GM12872 (cell line): ENCODE results near the gene EPGN.

Experiments
- TF ChIP-seq, protein P1 (sequence below): IDR thresholded peaks from 3 replicates; pipeline ENCODE4 v1.5.1; 2011; ENCODE audit warnings: low read depth, mild to moderate bottlenecking, low read length, moderate library complexity; ENCODE audit not compliant: insufficient read depth

The EPGN gene

DNA sequence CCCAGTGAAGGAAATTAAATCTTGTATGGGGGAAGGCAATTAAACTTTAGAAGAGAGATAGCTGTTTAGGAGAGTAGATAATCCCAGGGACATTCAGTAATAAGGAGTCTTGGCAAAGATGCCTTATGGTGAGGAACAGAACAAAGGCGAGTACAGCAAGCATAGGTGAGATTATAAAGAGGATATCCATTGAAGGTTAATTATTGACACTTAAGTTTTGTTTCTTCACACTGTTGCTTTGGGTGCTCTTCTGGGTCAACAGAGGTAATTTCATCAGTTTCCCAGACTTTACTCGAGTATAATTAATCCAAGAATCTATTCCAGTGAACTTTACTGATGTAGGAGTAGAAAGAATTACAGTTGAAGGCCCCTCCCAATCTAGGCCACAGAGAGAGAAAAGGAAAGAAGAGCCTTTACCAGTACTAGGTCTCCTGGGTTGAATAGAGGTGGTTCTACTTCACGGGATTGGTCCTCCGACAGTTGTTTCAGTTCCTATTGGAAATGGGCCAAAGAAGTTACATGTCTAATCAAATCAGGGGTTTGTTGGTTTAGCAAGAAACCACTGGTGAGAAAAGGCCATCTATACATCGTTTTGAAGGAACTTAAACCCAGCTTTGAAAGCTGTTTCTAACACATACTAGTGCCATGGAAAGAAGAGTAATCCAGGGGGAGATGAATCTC lies 27.2 kb downstream of the EPGN start:
- TF ChIP-seq, protein P1, sequence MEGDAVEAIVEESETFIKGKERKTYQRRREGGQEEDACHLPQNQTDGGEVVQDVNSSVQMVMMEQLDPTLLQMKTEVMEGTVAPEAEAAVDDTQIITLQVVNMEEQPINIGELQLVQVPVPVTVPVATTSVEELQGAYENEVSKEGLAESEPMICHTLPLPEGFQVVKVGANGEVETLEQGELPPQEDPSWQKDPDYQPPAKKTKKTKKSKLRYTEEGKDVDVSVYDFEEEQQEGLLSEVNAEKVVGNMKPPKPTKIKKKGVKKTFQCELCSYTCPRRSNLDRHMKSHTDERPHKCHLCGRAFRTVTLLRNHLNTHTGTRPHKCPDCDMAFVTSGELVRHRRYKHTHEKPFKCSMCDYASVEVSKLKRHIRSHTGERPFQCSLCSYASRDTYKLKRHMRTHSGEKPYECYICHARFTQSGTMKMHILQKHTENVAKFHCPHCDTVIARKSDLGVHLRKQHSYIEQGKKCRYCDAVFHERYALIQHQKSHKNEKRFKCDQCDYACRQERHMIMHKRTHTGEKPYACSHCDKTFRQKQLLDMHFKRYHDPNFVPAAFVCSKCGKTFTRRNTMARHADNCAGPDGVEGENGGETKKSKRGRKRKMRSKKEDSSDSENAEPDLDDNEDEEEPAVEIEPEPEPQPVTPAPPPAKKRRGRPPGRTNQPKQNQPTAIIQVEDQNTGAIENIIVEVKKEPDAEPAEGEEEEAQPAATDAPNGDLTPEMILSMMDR: no peak

DNA sequence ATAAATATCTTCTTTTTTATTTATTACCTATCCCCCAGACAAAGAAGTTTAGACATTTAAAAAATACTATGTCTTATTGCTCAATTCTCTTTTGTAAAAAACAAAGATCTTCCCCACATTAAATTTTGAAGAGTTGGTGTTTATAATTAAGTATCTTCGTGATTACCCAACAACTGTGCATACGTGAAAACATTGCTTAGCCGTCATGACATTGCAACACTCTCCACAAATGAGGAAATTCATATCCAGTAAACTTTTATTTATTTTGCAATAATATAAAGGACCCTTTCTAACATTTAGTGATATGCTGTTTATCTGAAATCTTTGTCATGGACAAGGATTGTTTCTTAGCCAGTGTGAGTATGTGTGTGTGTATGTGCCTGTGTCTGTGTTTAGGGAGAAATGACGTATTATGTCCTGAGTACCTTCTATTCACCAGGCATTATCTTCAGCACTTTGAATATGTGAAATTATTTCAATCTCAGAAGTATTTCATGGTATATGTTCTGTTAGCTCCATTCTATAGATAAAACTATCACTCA lies 30.6 kb downstream of the EPGN start:
- TF ChIP-seq, protein P1: no peak

DNA sequence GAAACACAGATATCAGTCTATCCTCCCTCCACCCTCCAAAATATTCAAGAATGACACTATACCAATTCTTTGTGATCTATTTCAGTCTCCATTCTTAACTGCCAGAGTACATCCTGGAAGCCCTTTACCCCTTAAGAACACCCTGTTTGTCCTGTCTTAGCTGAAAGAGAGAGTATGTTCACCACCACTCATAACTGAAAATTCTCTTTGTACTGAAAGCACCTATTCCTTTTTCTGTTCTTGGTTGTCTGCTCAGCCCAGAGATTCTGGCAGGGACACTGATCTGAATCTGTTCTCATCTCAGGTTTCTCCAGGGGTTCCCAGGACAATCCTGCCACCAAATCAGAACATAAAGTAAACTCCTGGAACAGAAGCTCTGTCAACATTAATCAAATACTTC lies 31.2 kb downstream of the EPGN start:
- TF ChIP-seq, protein P1: no peak

DNA sequence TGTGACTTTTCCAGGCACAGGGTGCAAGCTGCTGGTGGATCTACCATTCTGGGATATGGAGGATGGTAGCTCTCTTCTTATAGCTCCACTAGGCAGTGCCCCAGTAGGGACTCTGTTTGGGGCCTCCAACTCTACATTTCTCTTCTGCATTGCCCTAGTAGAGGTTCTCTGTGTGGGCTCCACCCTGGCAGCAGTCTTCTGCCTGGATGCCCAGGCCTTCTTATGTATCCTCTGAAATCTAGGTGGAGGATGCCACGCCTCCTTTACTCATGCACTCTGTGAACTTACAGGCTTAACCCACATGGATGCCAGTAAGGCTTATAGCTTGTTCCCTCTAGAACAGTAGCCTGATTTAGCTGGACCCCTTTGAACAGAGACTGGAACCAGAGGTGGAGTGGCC lies 35.8 kb downstream of the EPGN start:
- TF ChIP-seq, protein P1: no peak

DNA sequence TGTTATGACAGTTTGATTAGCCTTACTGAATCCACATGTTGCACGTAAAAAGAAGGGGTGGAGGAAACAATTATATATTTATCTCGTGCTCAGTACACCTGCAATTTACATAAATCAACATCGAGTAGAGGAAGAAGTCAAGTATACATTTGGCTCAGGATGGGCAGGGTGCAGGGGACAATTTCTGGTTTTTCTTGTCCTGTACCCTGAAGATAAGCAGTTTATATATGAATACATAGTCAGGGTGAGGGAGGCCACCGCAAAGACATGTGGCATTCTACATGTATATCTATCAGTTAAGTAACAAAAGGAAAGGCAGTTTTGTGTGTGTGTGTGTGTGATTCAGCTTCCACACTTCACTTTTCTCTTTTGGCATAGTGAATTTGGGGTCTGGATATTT lies 45.6 kb downstream of the EPGN start:
- TF ChIP-seq, protein P1: no peak

DNA sequence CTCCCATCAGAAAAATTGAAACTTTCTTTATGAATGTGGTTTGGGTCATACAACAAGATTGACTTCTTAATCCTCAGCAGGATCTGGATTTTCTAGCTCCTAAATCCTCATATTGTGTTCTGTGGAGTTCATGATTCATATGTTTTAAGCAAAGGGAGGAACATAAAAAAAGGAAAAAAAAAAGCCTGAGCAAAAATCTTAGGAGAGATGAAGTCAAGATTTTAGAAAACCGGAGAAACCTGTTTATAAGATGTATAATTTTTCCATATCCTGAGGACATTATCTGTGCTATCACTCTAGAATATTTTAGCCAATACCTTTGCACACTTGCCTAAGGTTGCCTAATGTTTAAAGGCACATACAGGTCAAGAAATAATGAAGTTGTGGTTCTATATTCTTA lies 49.7 kb downstream of the EPGN start:
- TF ChIP-seq, protein P1: no peak

DNA sequence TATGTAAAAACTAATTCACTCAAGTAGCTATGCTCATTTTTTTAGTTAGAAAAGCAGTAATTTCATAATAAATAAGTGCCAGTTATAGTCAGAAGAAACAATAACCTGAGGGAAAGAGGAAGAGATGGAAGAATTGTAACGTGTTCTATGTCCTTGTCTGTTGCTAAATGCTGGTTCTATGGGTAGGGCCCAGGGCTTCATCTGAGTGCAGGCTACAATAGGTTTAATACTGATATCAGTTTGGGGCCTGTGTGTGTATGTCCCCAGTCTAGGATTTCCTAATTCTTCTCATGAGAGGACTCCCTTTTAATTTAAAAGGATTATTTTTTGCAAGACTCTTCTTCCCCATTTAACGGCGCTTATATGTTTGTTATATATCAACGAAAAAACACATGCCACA lies 53.4 kb downstream of the EPGN start:
- TF ChIP-seq, protein P1: no peak
